Cardiac muscle cell (in vitro differentiated cells and primary cell): Measurements from ENCODE around the gene HPCA. TPM values are rescaled to one million over a fixed set of nuclear protein-coding genes. Genes with fewer than 3 reads are reported as not detected.

ENCODE experiments used
- DNase-seq, 2 donors: peaks; one replicate each; pipeline versions ENCODE4 v3.0.0 to v3.0.0-alpha.2; 2010 to 2017; ENCODE audit warnings: low read depth in 1 of 2, low spot score in 1 of 2
- H3K27ac ChIP-seq: fragments of 200-600 bp; sonication (generic); 2 replicates; pipeline ENCODE4 v1.5.1; 2016
- H3K27me3 ChIP-seq: fragments of 200-600 bp; sonication (generic); 2 replicates; pipeline ENCODE4 v1.6.0; 2016; ENCODE audit warnings: control low read depth
- H3K36me3 ChIP-seq: fragments of 200-600 bp; sonication (generic); 2 replicates; pipeline ENCODE4 v1.5.1; 2016; ENCODE audit warnings: control low read depth
- H3K4me1 ChIP-seq: fragments of 200-600 bp; sonication (generic); 2 replicates; pipeline ENCODE4 v1.8.1; 2017; ENCODE audit warnings: low read depth, mild to moderate bottlenecking, mixed run types
- H3K4me3 ChIP-seq: fragments of 200-600 bp; sonication (generic); 2 replicates; pipeline ENCODE4 v1.5.1; 2016; ENCODE audit warnings: mild to moderate bottlenecking
- H3K9me3 ChIP-seq: fragments of 200-600 bp; sonication (generic); 2 replicates; pipeline ENCODE4 v1.5.1; 2017; ENCODE audit warnings: low read depth, mild to moderate bottlenecking, control low read depth
- CTCF ChIP-seq: IDR thresholded peaks from 2 replicates; pipeline ENCODE4 v1.5.1; 2012; ENCODE audit warnings: low read depth, mild to moderate bottlenecking, low read length
- polyA plus RNA-seq: library from polyadenylated mRNA; unstranded; fragments of >200 nt; fragmentation: Nextera tagmentation; extraction: Ambion mirVana; gene quantifications from 2 replicates; pipeline ENCODE4 v1.2.1, GENCODE V29; 2016
- total RNA-seq: library from RNA; depleted of rRNA; stranded (reverse); fragments of >200 nt; gene quantifications from 2 replicates; pipeline ENCODE4 v1.2.3, GENCODE V29; 2016

The HPCA gene
- total RNA-seq (3.7 TPM in 1 of 2 replicates, not detected in the other), polyA plus RNA-seq (1.6 TPM in 1 of 2 replicates, not detected in the other)

- Histone ChIP-seq H3K27ac (no peak within 1 kb of the TSS), H3K27me3 (peaks cover 61% of the 10 kb centered on the region), H3K4me3 (peak within 1 kb of the TSS; percentile 35), H3K36me3 (no peaks in the 10 kb centered on the region), H3K9me3 (no peaks in the 10 kb centered on the region), H3K4me1 (no peaks in the 10 kb centered on the region)
- DNase-seq = peak; percentile 72 to 95
- peak; percentile 86 for TF ChIP-seq CTCF
These were observed at the start of gene HPCA for GRCh38 chr1:32886004-32886827. Gene HPCA (plus strand): TSS chr1:32886491. CDS start chr1:32888899, 2,408 bp downstream.

GRCh38 chr1:32848354-32849063, 37.8 kb upstream of the HPCA start:
- H3K4me3 ChIP-seq = no peak overlapping the region
- no peaks in the 10 kb centered on the region for H3K27me3 ChIP-seq
- H3K36me3 ChIP-seq = peaks cover under 1% of the 10 kb centered on the region
- H3K9me3 ChIP-seq = no peaks in the 10 kb centered on the region
- H3K4me1 ChIP-seq = no peaks in the 10 kb centered on the region
- DNase-seq = no peak
- no peak for TF ChIP-seq CTCF
- H3K27ac ChIP-seq = no peak overlapping the region

GRCh38 chr1:32855861-32856617, 30.3 kb upstream of the HPCA start:
- Histone ChIP-seq H3K4me1 (no peaks in the 10 kb centered on the region), H3K4me3 (no peak overlapping the region), H3K9me3 (no peaks in the 10 kb centered on the region), H3K36me3 (peaks cover 25% of the 10 kb centered on the region), H3K27me3 (no peaks in the 10 kb centered on the region), H3K27ac (no peak overlapping the region)
- TF ChIP-seq CTCF = no peak
- DNase-seq = no peak

- H3K9me3 ChIP-seq = no peaks in the 10 kb centered on the region
- H3K27ac ChIP-seq = no peak overlapping the region
- no peaks in the 10 kb centered on the region for H3K4me1 ChIP-seq
- no peak for TF ChIP-seq CTCF
- no peak overlapping the region for H3K4me3 ChIP-seq
- DNase-seq = no peak
- H3K36me3 ChIP-seq = peaks cover 31% of the 10 kb centered on the region
- H3K27me3 ChIP-seq = no peaks in the 10 kb centered on the region
These were observed 28.2 kb upstream of the HPCA start for GRCh38 chr1:32858136-32858535.

GRCh38 chr1:32858791-32859190, 27.5 kb upstream of the HPCA start:
- no peaks in the 10 kb centered on the region for H3K9me3 ChIP-seq
- H3K27me3 ChIP-seq = no peaks in the 10 kb centered on the region
- DNase-seq = no peak
- H3K4me1 ChIP-seq = no peaks in the 10 kb centered on the region
- no peak overlapping the region for H3K4me3 ChIP-seq
- H3K36me3 ChIP-seq = peaks cover 32% of the 10 kb centered on the region
- no peak for TF ChIP-seq CTCF
- H3K27ac ChIP-seq = no peak overlapping the region
